Keratinocyte (primary cell): ENCODE results near the gene EMC10.

Experiments
- EZH2 ChIP-seq: IDR thresholded peaks from one replicate; pipeline ENCODE4 v1.6.1; 2012; ENCODE audit warnings: inconsistent platforms, mild to moderate bottlenecking, low read length, moderate library complexity
- TF ChIP-seq, protein P1 (sequence below), 3 experiments: IDR thresholded peaks in 1 of 3; conservative IDR thresholded peaks in 1 of 3; optimal IDR thresholded peaks in 1 of 3; 2 replicates in 2 of 3; 3 replicates in 1 of 3; pipeline versions ENCODE3 to v1.5.1; 2011; ENCODE audit warnings: low read length in 3 of 3, mild to moderate bottlenecking in 3 of 3, moderate library complexity in 2 of 3, control low read depth in 1 of 3, inconsistent platforms in 1 of 3; ENCODE audit not compliant: insufficient read depth in 2 of 3; ENCODE audit errors: extremely low read depth in 1 of 3

DNA sequence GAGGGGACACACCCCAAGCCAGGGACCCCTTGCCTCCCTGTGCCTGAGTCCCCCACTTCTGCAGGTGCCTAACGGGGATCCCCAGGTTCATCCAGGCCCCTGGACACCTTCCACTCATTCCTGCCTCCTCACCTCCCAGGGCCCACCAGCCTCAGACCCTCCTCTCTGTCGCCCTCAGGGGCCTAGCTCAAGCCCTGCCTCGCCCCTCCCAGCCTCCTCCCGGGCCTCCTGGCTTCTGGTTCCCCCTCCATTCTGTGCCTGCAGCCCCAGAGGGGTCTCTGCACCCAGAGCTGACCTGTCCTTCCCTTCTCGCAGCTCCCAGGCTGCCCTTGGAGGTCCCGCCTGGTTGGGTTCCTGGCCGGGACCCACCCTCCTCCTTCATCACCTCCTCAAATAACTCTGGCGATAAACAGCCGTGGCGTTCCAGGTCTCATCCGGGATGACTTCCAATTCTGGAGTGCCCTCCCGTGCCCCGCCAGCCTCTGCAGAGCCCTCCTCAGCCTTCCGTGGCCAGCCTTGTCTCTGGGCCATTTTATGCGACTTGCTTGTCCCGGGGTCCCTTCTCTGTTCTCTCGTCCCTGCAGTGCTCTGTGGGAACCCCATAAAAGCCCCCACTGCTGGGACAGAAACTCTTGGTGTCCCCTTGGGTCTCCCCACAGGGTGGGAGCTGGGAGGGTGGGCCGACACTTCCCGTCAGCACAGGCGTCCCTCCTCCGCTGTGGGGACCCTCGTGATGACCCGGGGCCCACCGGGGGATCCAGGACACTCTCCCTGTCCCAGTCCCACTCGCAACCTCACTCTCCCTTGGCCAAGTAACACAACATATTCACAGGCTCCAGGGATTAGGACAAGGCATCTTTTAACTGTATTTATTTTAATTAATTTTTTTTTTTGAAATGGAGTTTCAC is 25.5 kb downstream of the EMC10 start:
- no peak for TF ChIP-seq EZH2
- TF ChIP-seq, protein P1, sequence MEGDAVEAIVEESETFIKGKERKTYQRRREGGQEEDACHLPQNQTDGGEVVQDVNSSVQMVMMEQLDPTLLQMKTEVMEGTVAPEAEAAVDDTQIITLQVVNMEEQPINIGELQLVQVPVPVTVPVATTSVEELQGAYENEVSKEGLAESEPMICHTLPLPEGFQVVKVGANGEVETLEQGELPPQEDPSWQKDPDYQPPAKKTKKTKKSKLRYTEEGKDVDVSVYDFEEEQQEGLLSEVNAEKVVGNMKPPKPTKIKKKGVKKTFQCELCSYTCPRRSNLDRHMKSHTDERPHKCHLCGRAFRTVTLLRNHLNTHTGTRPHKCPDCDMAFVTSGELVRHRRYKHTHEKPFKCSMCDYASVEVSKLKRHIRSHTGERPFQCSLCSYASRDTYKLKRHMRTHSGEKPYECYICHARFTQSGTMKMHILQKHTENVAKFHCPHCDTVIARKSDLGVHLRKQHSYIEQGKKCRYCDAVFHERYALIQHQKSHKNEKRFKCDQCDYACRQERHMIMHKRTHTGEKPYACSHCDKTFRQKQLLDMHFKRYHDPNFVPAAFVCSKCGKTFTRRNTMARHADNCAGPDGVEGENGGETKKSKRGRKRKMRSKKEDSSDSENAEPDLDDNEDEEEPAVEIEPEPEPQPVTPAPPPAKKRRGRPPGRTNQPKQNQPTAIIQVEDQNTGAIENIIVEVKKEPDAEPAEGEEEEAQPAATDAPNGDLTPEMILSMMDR (optimal IDR thresholded peaks at IDR 0.05 in 1 of 3, IDR thresholded peaks at IDR 0.05 in 1 of 3, conservative IDR thresholded peaks at IDR 0.05 in 1 of 3; ENCODE audit: extremely low read depth in 1 of 3, insufficient read depth in 2 of 3, low read length in 3 of 3): no peak
